AG09309 (cell line): ENCODE measurements around the gene TSPAN9.

ENCODE experiments used
- DNase-seq: peaks from one replicate; pipeline ENCODE4 v3.0.0-alpha.2; 2010; ENCODE audit warnings: low read depth
- H3K4me3 ChIP-seq: 2 replicates; pipeline ENCODE4 v1.5.1; 2011; ENCODE audit warnings: mild to moderate bottlenecking, low read depth, low read length, moderate library complexity; ENCODE audit not compliant: control insufficient read depth
- CTCF ChIP-seq: IDR thresholded peaks from 2 replicates; pipeline ENCODE4 v1.5.1; 2011; ENCODE audit warnings: mild to moderate bottlenecking, low read depth, low read length, inconsistent platforms; ENCODE audit not compliant: insufficient read depth, control insufficient read depth; ENCODE audit errors: missing control alignments

Gene TSPAN9

GRCh38 chr12:3089588-3089987 is 12.4 kb downstream of the TSPAN9 start:
- no peak for DNase-seq
- H3K4me3 ChIP-seq, result no peak overlapping the region
- no peak for TF ChIP-seq CTCF

GRCh38 chr12:3090240-3091037 is 13.3 kb downstream of the TSPAN9 start:
- no peak overlapping the region for H3K4me3 ChIP-seq
- no peak for TF ChIP-seq CTCF
- DNase-seq, result no peak

- no peak overlapping the region for H3K4me3 ChIP-seq
- DNase-seq, result no peak
- TF ChIP-seq CTCF, result no peak
Measured at GRCh38 chr12:3091038-3091319, 13.8 kb downstream of the TSPAN9 start.

GRCh38 chr12:3091382-3092241 is 14.4 kb downstream of the TSPAN9 start:
- H3K4me3 ChIP-seq, result no peak overlapping the region
- no peak for TF ChIP-seq CTCF
- DNase-seq, result no peak

GRCh38 chr12:3092764-3093163 is 15.6 kb downstream of the TSPAN9 start:
- TF ChIP-seq CTCF, result no peak
- no peak overlapping the region for H3K4me3 ChIP-seq
- no peak for DNase-seq

GRCh38 chr12:3097186-3097804 is 20.1 kb downstream of the TSPAN9 start:
- TF ChIP-seq CTCF, result no peak
- DNase-seq, result no peak
- no peak overlapping the region for H3K4me3 ChIP-seq
